ENCODE measurements around the gene ERV3-1.

Gene ERV3-1

GRCh38 chr7:64998865-64999164 is 7.7 kb downstream of the ERV3-1 start:
- Histone ChIP-seq H3K4me1 (ENCODE audit: control insufficient read depth, insufficient read depth, low read length) (no peaks in the 10 kb centered on the region), H3K27ac (ENCODE audit: extremely low read depth, low read depth, low read length) (no peak overlapping the region), H3K4me3 (ENCODE audit: low read depth, low read length) (no peak overlapping the region), H3K9me3 (ENCODE audit: control insufficient read depth, insufficient read depth, low read depth, low read length) (no peaks in the 10 kb centered on the region), H3K36me3 (ENCODE audit: control insufficient read depth in 2 of 2, insufficient read depth in 1 of 2, low read length in 2 of 2) (peaks cover 0 to 23% of the 10 kb centered on the region in 2 experiments; a peak in 2 of 3 replicates)
- ChIA-PET CTCF (no interaction called here), POLR2A (no interaction called here)
- TF ChIP-seq ZNF140 (tag by site-specific recombination; IDR thresholded peaks at IDR 0.05) = no peak
- TF ChIP-seq ZNF16 (tag by site-specific recombination; IDR thresholded peaks at IDR 0.05; ENCODE audit: low read depth) = no peak
- no peak for TF ChIP-seq ZNF366 (tag by site-specific recombination; conservative IDR thresholded peaks at IDR 0.05)
- no peak for TF ChIP-seq ZNF175 (tag by site-specific recombination; IDR thresholded peaks at IDR 0.05)
- TF ChIP-seq GFI1B (tag by site-specific recombination; IDR thresholded peaks at IDR 0.05) = no peak
- TF ChIP-seq PRDM6 (tag by site-specific recombination; IDR thresholded peaks at IDR 0.05) = no peak
- no peak for TF ChIP-seq RBAK (tag by site-specific recombination; IDR thresholded peaks at IDR 0.05)
- no peak for TF ChIP-seq ZSCAN16 (tag by site-specific recombination; IDR thresholded peaks at IDR 0.05)
- no peak for TF ChIP-seq ZNF211 (tag by site-specific recombination; IDR thresholded peaks at IDR 0.05; ENCODE audit: low read depth)
- TF ChIP-seq ZNF530 (tag by site-specific recombination; IDR thresholded peaks at IDR 0.05; ENCODE audit: low read depth) = no peak
- no peak for TF ChIP-seq WT1 (tag by site-specific recombination; IDR thresholded peaks at IDR 0.05)
- no peak for TF ChIP-seq ZNF792 (tag by site-specific recombination; IDR thresholded peaks at IDR 0.05)
- no peak for TF ChIP-seq ZNF404 (tag by site-specific recombination; IDR thresholded peaks at IDR 0.05)
- no peak for TF ChIP-seq ZNF354C (tag by site-specific recombination; IDR thresholded peaks at IDR 0.05; ENCODE audit: borderline replicate concordance, low read depth)
- no peak for TF ChIP-seq ZXDB (tag by site-specific recombination; IDR thresholded peaks at IDR 0.05)
- no peak for TF ChIP-seq ZNF585B (tag by site-specific recombination; IDR thresholded peaks at IDR 0.05)
- no peak for TF ChIP-seq ZNF449 (tag by site-specific recombination; IDR thresholded peaks at IDR 0.05)
- no peak for TF ChIP-seq ZNF600 (tag by site-specific recombination; IDR thresholded peaks at IDR 0.05)

- Histone ChIP-seq H3K9me3 (ENCODE audit: control insufficient read depth, insufficient read depth, low read depth, low read length) (no peaks in the 10 kb centered on the region), H3K27ac (ENCODE audit: extremely low read depth, low read depth, low read length) (no peak overlapping the region)
- POLR2A ChIA-PET = no interaction called here
These were observed 8.5 kb downstream of the ERV3-1 start for GRCh38 chr7:64997927-64998391.

More at GRCh38 chr7:64997927-64998391, 8.5 kb downstream of the ERV3-1 start:
- CTCF ChIA-PET = no interaction called here
- TF ChIP-seq ZNF211 (tag by site-specific recombination; IDR thresholded peaks at IDR 0.05; ENCODE audit: low read depth) (no peak), ZNF610 (tag by site-specific recombination; IDR thresholded peaks at IDR 0.05; ENCODE audit: borderline replicate concordance) (no peak), EGR2 (tag by site-specific recombination; IDR thresholded peaks at IDR 0.05; ENCODE audit: low read depth) (no peak), ZFP3 (tag by site-specific recombination; IDR thresholded peaks at IDR 0.05; ENCODE audit: low read depth) (no peak), ZNF518A (tag by site-specific recombination; conservative IDR thresholded peaks at IDR 0.05; ENCODE audit: low read depth) (no peak), ZNF510 (tag by site-specific recombination; IDR thresholded peaks at IDR 0.05; ENCODE audit: insufficient replicate concordance) (no peak), ZNF366 (tag by site-specific recombination; conservative IDR thresholded peaks at IDR 0.05) (no peak), HOXA7 (CRISPR knock-in tag; IDR thresholded peaks at IDR 0.05; ENCODE audit: borderline replicate concordance) (no peak), ZSCAN16 (tag by site-specific recombination; IDR thresholded peaks at IDR 0.05) (no peak), ZEB2 (tag by site-specific recombination; IDR thresholded peaks at IDR 0.05) (no peak), ZNF658 (tag by site-specific recombination; IDR thresholded peaks at IDR 0.05) (no peak), KLF1 (tag by site-specific recombination; IDR thresholded peaks at IDR 0.05) (no peak)
- Histone ChIP-seq H3K36me3 (ENCODE audit: control insufficient read depth in 2 of 2, insufficient read depth in 1 of 2, low read length in 2 of 2) (peaks cover 0 to 24% of the 10 kb centered on the region in 2 experiments; a peak in 2 of 3 replicates), H3K4me1 (ENCODE audit: control insufficient read depth, insufficient read depth, low read length) (no peaks in the 10 kb centered on the region), H3K4me3 (ENCODE audit: low read depth, low read length) (no peak overlapping the region)

Data from HEK293 (cell line).